ENCODE measurements around the gene DLL3.

GRCh38 chr19:39498798-39499642 is at the start of gene DLL3:
- no peak for TF ChIP-seq CTCF (conservative IDR thresholded peaks at IDR 0.05; ENCODE audit: low read length)
- TF ChIP-seq EZH2phosphoT487 (IDR thresholded peaks at IDR 0.05; ENCODE audit: borderline replicate concordance, low read depth, low read length), result no peak
